WI38 (cell line): ENCODE measurements around the gene ELOB.

ENCODE experiments used
- H3K4me3 ChIP-seq: 2 replicates; pipeline ENCODE4 v1.5.1; 2011; ENCODE audit warnings: low read depth, mild to moderate bottlenecking, control low read depth, low read length
- TF ChIP-seq, protein P1 (sequence below): IDR thresholded peaks from 2 replicates; pipeline ENCODE4 v1.5.1; 2012; ENCODE audit warnings: low read depth, mild to moderate bottlenecking, control low read depth, low read length

ELOB gene

GRCh38 chr16:2763173-2763572, 13.9 kb downstream of the ELOB start:
- TF ChIP-seq, protein P1, sequence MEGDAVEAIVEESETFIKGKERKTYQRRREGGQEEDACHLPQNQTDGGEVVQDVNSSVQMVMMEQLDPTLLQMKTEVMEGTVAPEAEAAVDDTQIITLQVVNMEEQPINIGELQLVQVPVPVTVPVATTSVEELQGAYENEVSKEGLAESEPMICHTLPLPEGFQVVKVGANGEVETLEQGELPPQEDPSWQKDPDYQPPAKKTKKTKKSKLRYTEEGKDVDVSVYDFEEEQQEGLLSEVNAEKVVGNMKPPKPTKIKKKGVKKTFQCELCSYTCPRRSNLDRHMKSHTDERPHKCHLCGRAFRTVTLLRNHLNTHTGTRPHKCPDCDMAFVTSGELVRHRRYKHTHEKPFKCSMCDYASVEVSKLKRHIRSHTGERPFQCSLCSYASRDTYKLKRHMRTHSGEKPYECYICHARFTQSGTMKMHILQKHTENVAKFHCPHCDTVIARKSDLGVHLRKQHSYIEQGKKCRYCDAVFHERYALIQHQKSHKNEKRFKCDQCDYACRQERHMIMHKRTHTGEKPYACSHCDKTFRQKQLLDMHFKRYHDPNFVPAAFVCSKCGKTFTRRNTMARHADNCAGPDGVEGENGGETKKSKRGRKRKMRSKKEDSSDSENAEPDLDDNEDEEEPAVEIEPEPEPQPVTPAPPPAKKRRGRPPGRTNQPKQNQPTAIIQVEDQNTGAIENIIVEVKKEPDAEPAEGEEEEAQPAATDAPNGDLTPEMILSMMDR, result no peak
- no peak overlapping the region for H3K4me3 ChIP-seq

- TF ChIP-seq, protein P1, result no peak
- H3K4me3 ChIP-seq, result no peak overlapping the region
These were observed 14.4 kb downstream of the ELOB start for GRCh38 chr16:2762711-2763110.

DNA sequence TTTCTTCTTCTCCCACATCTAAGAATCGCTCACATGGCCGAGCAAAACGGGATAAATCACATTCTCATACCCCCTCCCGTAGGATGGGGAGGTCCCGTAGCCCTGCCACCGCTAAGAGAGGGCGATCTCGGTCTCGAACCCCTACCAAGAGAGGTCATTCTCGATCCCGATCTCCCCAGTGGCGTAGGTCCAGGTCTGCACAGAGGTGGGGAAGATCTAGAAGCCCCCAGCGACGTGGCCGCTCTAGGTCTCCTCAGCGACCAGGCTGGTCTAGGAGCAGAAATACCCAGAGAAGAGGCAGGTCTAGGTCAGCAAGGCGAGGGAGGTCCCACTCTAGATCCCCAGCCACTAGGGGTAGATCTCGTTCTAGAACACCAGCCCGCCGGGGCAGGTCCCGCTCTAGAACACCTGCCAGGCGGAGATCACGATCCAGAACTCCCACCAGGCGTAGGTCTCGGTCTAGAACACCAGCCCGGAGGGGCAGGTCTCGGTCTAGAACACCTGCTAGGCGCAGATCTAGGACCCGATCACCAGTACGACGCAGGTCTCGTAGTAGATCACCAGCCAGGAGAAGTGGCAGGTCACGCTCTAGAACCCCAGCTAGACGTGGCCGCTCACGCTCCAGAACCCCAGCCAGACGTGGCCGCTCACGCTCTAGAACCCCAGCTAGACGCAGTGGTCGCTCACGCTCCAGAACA, 15.0 kb downstream of the ELOB start:
- H3K4me3 ChIP-seq, result no peak overlapping the region
- TF ChIP-seq, protein P1, result no peak

DNA sequence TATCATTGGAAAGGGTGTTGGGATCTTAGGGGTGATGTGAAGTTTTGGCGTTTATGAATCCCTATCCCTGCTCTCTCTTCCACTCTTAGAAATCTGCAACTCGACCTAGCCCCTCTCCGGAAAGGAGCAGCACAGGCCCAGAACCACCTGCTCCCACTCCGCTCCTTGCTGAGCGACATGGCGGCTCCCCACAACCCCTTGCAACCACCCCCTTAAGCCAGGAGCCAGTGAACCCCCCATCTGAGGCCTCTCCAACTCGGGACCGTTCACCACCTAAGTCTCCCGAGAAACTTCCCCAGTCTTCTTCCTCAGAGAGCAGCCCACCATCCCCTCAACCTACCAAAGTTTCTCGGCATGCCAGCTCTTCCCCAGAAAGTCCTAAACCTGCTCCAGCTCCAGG, 15.6 kb downstream of the ELOB start:
- TF ChIP-seq, protein P1, result no peak
- no peak overlapping the region for H3K4me3 ChIP-seq

DNA sequence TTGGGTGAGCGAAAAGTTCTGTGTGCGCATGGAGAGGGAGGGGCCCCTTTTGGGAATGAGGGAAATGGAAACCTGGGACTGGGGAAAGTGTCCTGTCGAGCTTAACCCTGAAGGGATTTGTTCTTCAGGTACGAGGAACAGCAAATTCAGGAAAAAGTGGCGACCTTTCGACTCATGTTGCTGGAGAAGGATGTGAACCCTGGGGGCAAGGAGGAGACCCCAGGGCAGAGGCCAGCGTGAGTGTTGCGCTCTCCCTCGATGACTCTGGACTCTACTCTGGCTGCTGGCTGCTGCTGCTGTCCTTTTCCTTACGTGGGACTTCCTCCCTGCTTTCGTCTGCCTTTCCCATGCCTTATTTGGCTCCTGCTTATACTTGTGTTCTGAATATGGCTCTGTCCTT, 19.7 kb downstream of the ELOB start:
- H3K4me3 ChIP-seq, result no peak overlapping the region
- TF ChIP-seq, protein P1, result no peak

DNA sequence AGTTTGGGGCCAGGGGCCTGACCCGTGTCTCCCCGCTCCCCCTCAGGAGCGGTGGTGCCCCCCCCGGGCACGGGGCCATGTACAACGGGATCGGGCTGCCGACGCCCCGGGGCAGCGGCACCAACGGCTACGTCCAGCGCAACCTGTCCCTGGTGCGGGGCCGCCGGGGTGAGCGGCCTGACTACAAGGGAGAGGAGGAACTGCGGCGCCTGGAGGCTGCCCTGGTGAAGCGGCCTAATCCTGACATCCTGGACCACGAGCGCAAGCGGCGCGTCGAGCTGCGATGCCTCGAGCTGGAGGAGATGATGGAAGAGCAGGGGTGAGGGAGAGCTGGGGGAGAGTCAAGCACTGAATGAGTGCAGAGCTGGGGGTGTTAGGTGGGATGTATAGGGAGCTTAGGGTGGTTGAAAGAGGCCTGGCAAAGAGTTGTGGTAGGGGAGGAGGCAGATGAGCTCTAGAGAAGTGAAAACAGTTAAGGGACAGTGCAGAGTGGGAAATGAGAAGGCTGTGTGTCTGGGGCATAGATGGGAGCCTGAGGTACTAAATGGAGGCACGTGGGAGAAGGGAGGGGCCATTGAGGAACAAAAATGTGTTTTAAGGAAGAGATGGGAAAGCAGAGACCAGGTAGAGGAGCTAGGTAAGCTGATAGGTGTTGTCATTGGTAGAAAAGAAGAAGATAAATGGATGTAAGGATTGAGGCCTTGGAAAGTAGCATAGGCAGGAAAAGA, 20.6 kb downstream of the ELOB start:
- H3K4me3 ChIP-seq, result no peak overlapping the region
- TF ChIP-seq, protein P1, result no peak

DNA sequence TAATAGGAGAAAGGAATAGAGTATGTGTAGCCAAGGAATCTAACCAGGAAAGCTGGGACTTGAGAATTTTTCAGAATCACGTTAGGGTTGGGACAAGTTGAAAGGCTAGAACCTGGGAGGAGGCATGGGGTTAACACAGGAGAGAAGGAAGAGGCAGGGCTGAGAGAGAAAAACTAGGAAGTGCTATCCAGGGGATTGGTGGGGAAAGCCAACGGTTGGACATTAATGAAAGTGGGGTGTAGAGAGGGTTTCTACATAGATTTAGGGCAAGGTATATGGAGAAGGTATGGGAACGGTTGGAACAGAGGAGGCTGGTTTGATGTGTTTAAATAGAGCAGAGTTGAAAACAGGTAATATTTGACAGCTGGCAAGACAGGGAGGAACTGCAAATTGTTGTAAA, 21.9 kb downstream of the ELOB start:
- peak overlapping the region; percentile 82 for H3K4me3 ChIP-seq
- TF ChIP-seq, protein P1, result no peak
